Liver (tissue), 9 donors: ENCODE measurements around the gene RTCB. TPM values are rescaled to one million over a fixed set of nuclear protein-coding genes. Genes with fewer than 3 reads are reported as not detected.

Experiments
- DNase-seq: peaks from one replicate; pipeline ENCODE4 v3.0.0-alpha.2; 2017; ENCODE audit warnings: low spot score
- H3K27ac ChIP-seq, 2 donors: one replicate each; pipeline ENCODE4 v1.7.0; 2013; ENCODE audit warnings: inconsistent platforms in 2 of 2, low read length in 2 of 2, control low read depth in 1 of 2, low read depth in 1 of 2, mild to moderate bottlenecking in 1 of 2
- H3K27me3 ChIP-seq, 4 donors: one replicate each; pipeline versions ENCODE4 v1.6.1 to v1.7.0; 2013; ENCODE audit warnings: low read length in 3 of 4, inconsistent platforms in 1 of 4, mild to moderate bottlenecking in 1 of 4, moderate library complexity in 1 of 4; ENCODE audit not compliant: control insufficient read depth in 4 of 4, insufficient read depth in 4 of 4
- H3K36me3 ChIP-seq, 4 donors: one replicate each; pipeline versions ENCODE4 v1.6.1 to v1.7.0; 2013; ENCODE audit warnings: low read length in 3 of 4, mild to moderate bottlenecking in 3 of 4, low read depth in 1 of 4, moderate library complexity in 1 of 4; ENCODE audit not compliant: control insufficient read depth in 4 of 4, insufficient read depth in 3 of 4
- H3K4me1 ChIP-seq, 4 donors: one replicate each; pipeline versions ENCODE4 v1.6.1 to v1.7.0; 2013; ENCODE audit warnings: low read length in 3 of 4, mild to moderate bottlenecking in 3 of 4, moderate library complexity in 1 of 4; ENCODE audit not compliant: control insufficient read depth in 4 of 4, insufficient read depth in 4 of 4
- H3K4me3 ChIP-seq, 3 donors: one replicate each; pipeline versions ENCODE4 v1.6.1 to v1.7.0; 2013; ENCODE audit warnings: low read length in 3 of 3, control low read depth in 1 of 3, low read depth in 1 of 3, mild to moderate bottlenecking in 1 of 3
- H3K9ac ChIP-seq, 2 donors: one replicate each; pipeline ENCODE4 v1.7.0; 2013; ENCODE audit warnings: low read length in 2 of 2, mild to moderate bottlenecking in 2 of 2, moderate library complexity in 2 of 2, control low read depth in 1 of 2, low read depth in 1 of 2
- H3K9me3 ChIP-seq, 4 donors: one replicate each; pipeline versions ENCODE4 v1.6.1 to v1.7.0; 2013; ENCODE audit warnings: low read length in 3 of 4; ENCODE audit not compliant: control insufficient read depth in 4 of 4
- EGR1 ChIP-seq, 2 donors: IDR thresholded peaks; 2 replicates each; pipeline ENCODE4 v1.6.1; 2016 to 2018; ENCODE audit warnings: antibody characterized with exemption in 2 of 2, low read depth in 2 of 2
- FOXA1 ChIP-seq: IDR thresholded peaks from 2 replicates; pipeline ENCODE4 v1.6.1; 2016; ENCODE audit warnings: antibody characterized with exemption
- FOXA2 ChIP-seq: IDR thresholded peaks from 2 replicates; pipeline ENCODE4 v1.6.1; 2016; ENCODE audit warnings: antibody characterized with exemption
- HNF4G ChIP-seq: IDR thresholded peaks from 2 replicates; pipeline ENCODE4 v1.6.1; 2016; ENCODE audit warnings: antibody characterized with exemption
- JUND ChIP-seq, 2 donors: IDR thresholded peaks; 2 replicates each; pipeline ENCODE4 v1.6.1; 2016; ENCODE audit warnings: antibody characterized with exemption in 2 of 2
- RAD21 ChIP-seq, 2 donors: IDR thresholded peaks; 2 replicates each; pipeline ENCODE4 v1.6.1; 2016; ENCODE audit warnings: antibody characterized with exemption in 2 of 2, mild to moderate bottlenecking in 2 of 2
- TAF1 ChIP-seq: conservative IDR thresholded peaks from 2 replicates; pipeline ENCODE4 v1.6.1; 2016; ENCODE audit warnings: antibody characterized with exemption, mild to moderate bottlenecking
- YY1 ChIP-seq: IDR thresholded peaks from 2 replicates; pipeline ENCODE4 v1.6.1; 2016; ENCODE audit warnings: antibody characterized with exemption, mild to moderate bottlenecking
- WGBS: extraction: QIAGEN DNeasy Blood & Tissue Kit; methylation state at CpG from one replicate; pipeline ENCODE4 v1.1.7; 2013; 5-methylcytosine and 5-hydroxymethylcytosine counted together
- polyA plus RNA-seq, 2 donors: library from polyadenylated mRNA; stranded (reverse) in 1 of 2; unstranded in 1 of 2; fragments of 200-250 nt in 1 of 2; fragments of >200 nt in 1 of 2; fragmentation: Nextera tagmentation in 1 of 2; extraction: Ambion mirVana in 1 of 2; gene quantifications; one replicate each; pipeline versions ENCODE4 v1.2.1 to v1.2.3, GENCODE V29; 2013 to 2015
- total RNA-seq, 2 donors: library from RNA; depleted of rRNA; stranded (reverse); fragments of >200 nt; gene quantifications; one replicate each; pipeline ENCODE4 v1.2.3, GENCODE V29; 2014
- TF ChIP-seq, protein P1 (sequence below): IDR thresholded peaks from 2 replicates; pipeline ENCODE4 v1.6.1; 2016; ENCODE audit warnings: antibody characterized with exemption
- TF ChIP-seq, protein P2 (sequence below): IDR thresholded peaks from 2 replicates; pipeline ENCODE4 v1.6.1; 2016; ENCODE audit warnings: antibody characterized with exemption
- TF ChIP-seq, protein P3 (sequence below): IDR thresholded peaks from 2 replicates; pipeline ENCODE4 v1.6.1; 2016; ENCODE audit warnings: antibody characterized with exemption, mild to moderate bottlenecking
- TF ChIP-seq, protein P4 (sequence below): IDR thresholded peaks from 2 replicates; pipeline ENCODE4 v1.6.1; 2016; ENCODE audit warnings: antibody characterized with exemption
- donor health status: healthy.
- donor health status: healthy.
- donor health status: healthy.
- donor health status: healthy.
- donor health status: healthy.

RTCB gene
- total and polyA plus RNA-seq, 4 donors: 36.7 to 76.7 (median 46.3) TPM

DNA sequence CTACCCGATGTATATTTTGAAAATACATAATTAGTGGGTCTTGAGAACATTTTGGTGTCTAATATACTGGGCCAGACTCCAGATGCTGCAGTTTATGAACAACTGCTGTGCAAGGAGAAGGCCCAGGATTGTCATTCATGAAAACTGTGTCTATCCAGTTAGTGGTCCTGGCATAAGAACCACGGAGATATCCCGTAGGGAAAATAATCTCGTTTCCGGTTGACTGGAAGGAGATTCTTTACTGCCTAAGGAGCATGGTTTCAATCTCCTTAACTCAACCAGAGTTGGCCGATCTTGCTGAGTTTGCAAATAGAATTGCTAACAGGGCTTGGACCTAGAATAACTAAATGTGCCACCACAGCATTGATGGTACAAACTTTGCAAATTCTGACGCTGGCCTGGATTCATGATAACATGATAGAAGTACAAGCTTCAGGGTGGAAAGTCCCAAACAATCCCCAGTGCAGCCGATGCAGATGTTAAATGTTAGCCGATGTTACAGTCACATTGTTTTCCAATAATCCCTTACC lies 4.6 kb upstream of the RTCB start:
- TF ChIP-seq, protein P1, sequence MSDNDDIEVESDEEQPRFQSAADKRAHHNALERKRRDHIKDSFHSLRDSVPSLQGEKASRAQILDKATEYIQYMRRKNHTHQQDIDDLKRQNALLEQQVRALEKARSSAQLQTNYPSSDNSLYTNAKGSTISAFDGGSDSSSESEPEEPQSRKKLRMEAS: no peak
- TF ChIP-seq, protein P2, sequence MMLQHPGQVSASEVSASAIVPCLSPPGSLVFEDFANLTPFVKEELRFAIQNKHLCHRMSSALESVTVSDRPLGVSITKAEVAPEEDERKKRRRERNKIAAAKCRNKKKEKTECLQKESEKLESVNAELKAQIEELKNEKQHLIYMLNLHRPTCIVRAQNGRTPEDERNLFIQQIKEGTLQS: no peak
- TF ChIP-seq JUND (IDR thresholded peaks at IDR 0.05): no peak
- TF ChIP-seq, protein P3, sequence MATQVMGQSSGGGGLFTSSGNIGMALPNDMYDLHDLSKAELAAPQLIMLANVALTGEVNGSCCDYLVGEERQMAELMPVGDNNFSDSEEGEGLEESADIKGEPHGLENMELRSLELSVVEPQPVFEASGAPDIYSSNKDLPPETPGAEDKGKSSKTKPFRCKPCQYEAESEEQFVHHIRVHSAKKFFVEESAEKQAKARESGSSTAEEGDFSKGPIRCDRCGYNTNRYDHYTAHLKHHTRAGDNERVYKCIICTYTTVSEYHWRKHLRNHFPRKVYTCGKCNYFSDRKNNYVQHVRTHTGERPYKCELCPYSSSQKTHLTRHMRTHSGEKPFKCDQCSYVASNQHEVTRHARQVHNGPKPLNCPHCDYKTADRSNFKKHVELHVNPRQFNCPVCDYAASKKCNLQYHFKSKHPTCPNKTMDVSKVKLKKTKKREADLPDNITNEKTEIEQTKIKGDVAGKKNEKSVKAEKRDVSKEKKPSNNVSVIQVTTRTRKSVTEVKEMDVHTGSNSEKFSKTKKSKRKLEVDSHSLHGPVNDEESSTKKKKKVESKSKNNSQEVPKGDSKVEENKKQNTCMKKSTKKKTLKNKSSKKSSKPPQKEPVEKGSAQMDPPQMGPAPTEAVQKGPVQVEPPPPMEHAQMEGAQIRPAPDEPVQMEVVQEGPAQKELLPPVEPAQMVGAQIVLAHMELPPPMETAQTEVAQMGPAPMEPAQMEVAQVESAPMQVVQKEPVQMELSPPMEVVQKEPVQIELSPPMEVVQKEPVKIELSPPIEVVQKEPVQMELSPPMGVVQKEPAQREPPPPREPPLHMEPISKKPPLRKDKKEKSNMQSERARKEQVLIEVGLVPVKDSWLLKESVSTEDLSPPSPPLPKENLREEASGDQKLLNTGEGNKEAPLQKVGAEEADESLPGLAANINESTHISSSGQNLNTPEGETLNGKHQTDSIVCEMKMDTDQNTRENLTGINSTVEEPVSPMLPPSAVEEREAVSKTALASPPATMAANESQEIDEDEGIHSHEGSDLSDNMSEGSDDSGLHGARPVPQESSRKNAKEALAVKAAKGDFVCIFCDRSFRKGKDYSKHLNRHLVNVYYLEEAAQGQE: no peak
- no peak for TF ChIP-seq FOXA1
- TF ChIP-seq TAF1: no peak
- TF ChIP-seq, protein P4, sequence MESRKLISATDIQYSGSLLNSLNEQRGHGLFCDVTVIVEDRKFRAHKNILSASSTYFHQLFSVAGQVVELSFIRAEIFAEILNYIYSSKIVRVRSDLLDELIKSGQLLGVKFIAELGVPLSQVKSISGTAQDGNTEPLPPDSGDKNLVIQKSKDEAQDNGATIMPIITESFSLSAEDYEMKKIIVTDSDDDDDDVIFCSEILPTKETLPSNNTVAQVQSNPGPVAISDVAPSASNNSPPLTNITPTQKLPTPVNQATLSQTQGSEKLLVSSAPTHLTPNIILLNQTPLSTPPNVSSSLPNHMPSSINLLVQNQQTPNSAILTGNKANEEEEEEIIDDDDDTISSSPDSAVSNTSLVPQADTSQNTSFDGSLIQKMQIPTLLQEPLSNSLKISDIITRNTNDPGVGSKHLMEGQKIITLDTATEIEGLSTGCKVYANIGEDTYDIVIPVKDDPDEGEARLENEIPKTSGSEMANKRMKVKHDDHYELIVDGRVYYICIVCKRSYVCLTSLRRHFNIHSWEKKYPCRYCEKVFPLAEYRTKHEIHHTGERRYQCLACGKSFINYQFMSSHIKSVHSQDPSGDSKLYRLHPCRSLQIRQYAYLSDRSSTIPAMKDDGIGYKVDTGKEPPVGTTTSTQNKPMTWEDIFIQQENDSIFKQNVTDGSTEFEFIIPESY: no peak
- TF ChIP-seq HNF4G: no peak
- TF ChIP-seq EGR1 (IDR thresholded peaks at IDR 0.05; ENCODE audit: low read depth in 2 of 2): no peak
- TF ChIP-seq FOXA2: no peak
- Histone ChIP-seq H3K9ac (no peak overlapping the region), H3K9me3 (no peaks in the 10 kb centered on the region), H3K27me3 (no peaks in the 10 kb centered on the region), H3K4me1 (peaks cover 0 to 17% (median 7%) of the 10 kb centered on the region in 4 donors), H3K4me3 (no peak overlapping the region), H3K36me3 (no peaks in the 10 kb centered on the region), H3K27ac (no peak overlapping the region)
- no peak for DNase-seq
- WGBS: 67% methylated on average over 9 of the region's 9 CpGs

DNA sequence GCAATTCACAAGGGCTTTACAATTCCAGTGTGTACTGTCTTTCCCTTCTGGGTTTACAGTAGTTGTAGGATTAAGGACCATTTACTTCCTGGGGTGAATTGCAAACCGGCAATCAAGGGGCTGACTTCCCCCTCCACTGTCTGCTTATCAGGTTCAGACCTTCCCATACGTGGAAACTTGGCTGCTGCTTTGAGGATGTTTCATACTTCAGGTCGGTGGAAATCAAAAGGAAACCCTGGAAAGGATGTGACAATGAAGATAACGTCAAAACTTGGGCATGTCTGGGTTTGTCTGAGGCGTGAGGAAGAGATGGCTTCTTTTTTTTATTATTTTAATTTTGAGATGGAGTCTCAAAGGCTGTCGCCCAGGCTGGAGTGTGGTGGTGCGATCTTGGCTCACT lies 2.1 kb upstream of the RTCB start:
- TF ChIP-seq HNF4G: no peak
- TF ChIP-seq YY1: no peak
- TF ChIP-seq RAD21 (IDR thresholded peaks at IDR 0.05): no peak
- TF ChIP-seq, protein P1: no peak
- TF ChIP-seq TAF1: no peak
- Histone ChIP-seq H3K9me3 (no peaks in the 10 kb centered on the region), H3K4me1 (peaks cover 2 to 33% (median 19%) of the 10 kb centered on the region in 4 donors), H3K4me3 (no peak overlapping the region), H3K36me3 (no peaks in the 10 kb centered on the region), H3K9ac (no peak overlapping the region), H3K27me3 (no peaks in the 10 kb centered on the region), H3K27ac (no peak overlapping the region)
- DNase-seq: no peak
- WGBS: 70% methylated on average over 7 of the region's 7 CpGs
